Activated CD4-positive, alpha-beta memory T cell treated with anti-CD3 and anti-CD28 coated beads, Interleukin-2, amount 10 ng/mL, durations not matched to agents 7 days and 5 days (primary cell): ENCODE data around the gene MACROD1. TPM values are rescaled to one million over a fixed set of nuclear protein-coding genes. Genes with fewer than 3 reads are reported as not detected.
A peak's percentile ranks its signal among the peaks of the same experiment; 100 is the strongest.

Experiments
- CTCF ChIA-PET: fragments of 350-600 bp; sonication (Branson Sonifier 250); formaldehyde crosslinking; loops from one replicate; lab custom pipeline; 2021; ENCODE audit warnings: antibody characterized with exemption, inconsistent platforms; lab: Charles Lee
- POLR2A ChIA-PET: fragments of 350-600 bp; sonication (Branson Sonifier 250); formaldehyde crosslinking; loops from one replicate; lab custom pipeline; 2021; ENCODE audit warnings: antibody characterized with exemption; lab: Charles Lee
- DNase-seq: peaks from one replicate; pipeline ENCODE4 v3.0.0-alpha.2; 2020
- H3K27ac Mint-ChIP-seq: one replicate; pipeline ENCODE4 v1.8.0; 2021; ENCODE audit warnings: mild to moderate bottlenecking, mixed read lengths
- H3K27me3 Mint-ChIP-seq: one replicate; pipeline ENCODE4 v1.8.0; 2021; ENCODE audit warnings: mixed read lengths
- H3K36me3 Mint-ChIP-seq: one replicate; pipeline ENCODE4 v1.8.0; 2021; ENCODE audit warnings: low read depth, mixed read lengths
- H3K4me1 Mint-ChIP-seq: one replicate; pipeline ENCODE4 v1.8.0; 2021; ENCODE audit warnings: mixed read lengths
- H3K4me3 Mint-ChIP-seq: one replicate; pipeline ENCODE4 v1.8.0; 2021; ENCODE audit warnings: mild to moderate bottlenecking, mixed read lengths
- H3K9me3 Mint-ChIP-seq: one replicate; pipeline ENCODE4 v1.8.0; 2021; ENCODE audit warnings: mixed read lengths
- total RNA-seq, 2 experiments: library from RNA; stranded (reverse); gene quantifications; one replicate each; pipeline ENCODE4 v1.2.3, GENCODE V29; 2021

MACROD1 gene
- total RNA-seq, 2 experiments from 2014 or later = 8.8 to 9.1 TPM

- ChIA-PET POLR2A (interaction anchor here (0.7 to 2.4 kb wide), 7 partner anchors 11 to 205 kb away, joined by 3 to 11 read pairs (median 3); partner anchors contain the start of genes FERMT3 and OTUB1), CTCF (interaction anchor here (0.7 to 4.9 kb wide), 5 partner anchors 11 to 303 kb away, joined by 3 to 107 read pairs (median 7); partner anchors contain the start of gene CATSPERZ)
- peaks cover 11% of the 10 kb centered on the region for H3K4me1 Mint-ChIP-seq
- no peaks in the 10 kb centered on the region for H3K9me3 Mint-ChIP-seq
- peaks cover 9% of the 10 kb centered on the region for H3K27me3 Mint-ChIP-seq
- peaks cover 14% of the 10 kb centered on the region for H3K36me3 Mint-ChIP-seq
- DNase-seq = no peak
- no peak overlapping the region for H3K27ac Mint-ChIP-seq
- H3K4me3 Mint-ChIP-seq = no peak overlapping the region
Observed at GRCh38 chr11:64001484-64002420, 164.2 kb downstream of the MACROD1 start.

- Mint-ChIP-seq H3K4me3 (no peak overlapping the region), H3K27ac (no peak overlapping the region), H3K9me3 (no peaks in the 10 kb centered on the region), H3K4me1 (peaks cover 11% of the 10 kb centered on the region), H3K27me3 (peaks cover 2% of the 10 kb centered on the region), H3K36me3 (peaks cover 14% of the 10 kb centered on the region)
- DNase-seq = no peak
- ChIA-PET CTCF (interaction anchor here (0.7 to 4.9 kb wide), 24 partner anchors 10 to 591 kb away, joined by 3 to 107 read pairs (median 4); partner anchors contain the start of genes CATSPERZ, COX8A, RCOR2 and STIP1), POLR2A (interaction anchor here (0.7 to 2.4 kb wide), 10 partner anchors 10 to 316 kb away, joined by 3 to 11 read pairs (median 4); partner anchors contain the start of genes FERMT3, OTUB1 and TRMT112)
Observed at GRCh38 chr11:64000740-64001483, 165.0 kb downstream of the MACROD1 start.

DNA sequence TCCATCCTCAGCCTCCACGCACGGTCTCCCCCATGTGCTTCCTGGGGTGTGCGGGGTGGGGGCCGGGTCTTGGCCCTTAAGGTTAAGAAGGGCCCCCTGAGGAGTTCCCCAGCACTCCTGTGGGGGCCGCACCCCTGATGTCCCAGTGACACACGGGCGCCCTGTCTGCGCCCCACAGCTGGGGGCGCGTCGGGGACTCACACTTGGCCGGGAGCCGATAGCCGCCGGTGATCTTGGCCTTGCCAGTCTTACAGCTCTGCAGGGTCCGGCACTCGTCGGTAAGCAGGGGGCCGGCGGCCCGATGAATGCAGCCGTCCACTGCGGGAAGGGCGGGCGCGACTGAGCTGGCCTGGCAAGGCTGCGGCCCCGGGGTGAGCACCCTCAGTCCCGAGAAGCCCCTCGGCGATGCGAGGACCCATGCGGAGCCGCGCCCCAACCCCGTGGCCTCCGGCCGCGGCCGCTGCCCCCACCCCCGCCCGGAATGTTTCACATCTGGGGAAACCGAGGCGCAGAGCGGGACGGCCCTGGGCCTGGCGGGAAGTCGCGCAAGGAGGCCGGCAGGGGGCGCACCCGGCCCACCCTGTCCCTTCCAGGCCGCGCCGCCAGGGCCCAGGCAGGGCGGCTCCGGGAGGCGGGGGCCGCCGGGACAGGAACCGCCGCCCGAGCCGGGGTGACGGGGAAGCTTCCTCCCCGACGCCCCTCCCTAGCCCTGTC is 165.7 kb downstream of the MACROD1 start:
- H3K9me3 Mint-ChIP-seq = no peaks in the 10 kb centered on the region
- peaks cover 11% of the 10 kb centered on the region for H3K4me1 Mint-ChIP-seq
- peaks cover 2% of the 10 kb centered on the region for H3K27me3 Mint-ChIP-seq
- H3K4me3 Mint-ChIP-seq = no peak overlapping the region
- POLR2A ChIA-PET = interaction anchor here (0.7 to 2.4 kb wide), 11 partner anchors 9 to 317 kb away, joined by 3 to 11 read pairs (median 4); partner anchors contain the start of genes CATSPERZ, FERMT3, OTUB1 and TRMT112
- CTCF ChIA-PET = interaction anchor here (0.7 to 4.9 kb wide), 28 partner anchors 9 to 591 kb away, joined by 3 to 107 read pairs (median 4); partner anchors contain the start of genes CATSPERZ, COX8A, RCOR2 and STIP1
- DNase-seq = peak; percentile 79
- H3K27ac Mint-ChIP-seq = no peak overlapping the region
- H3K36me3 Mint-ChIP-seq = peaks cover 17% of the 10 kb centered on the region

DNA sequence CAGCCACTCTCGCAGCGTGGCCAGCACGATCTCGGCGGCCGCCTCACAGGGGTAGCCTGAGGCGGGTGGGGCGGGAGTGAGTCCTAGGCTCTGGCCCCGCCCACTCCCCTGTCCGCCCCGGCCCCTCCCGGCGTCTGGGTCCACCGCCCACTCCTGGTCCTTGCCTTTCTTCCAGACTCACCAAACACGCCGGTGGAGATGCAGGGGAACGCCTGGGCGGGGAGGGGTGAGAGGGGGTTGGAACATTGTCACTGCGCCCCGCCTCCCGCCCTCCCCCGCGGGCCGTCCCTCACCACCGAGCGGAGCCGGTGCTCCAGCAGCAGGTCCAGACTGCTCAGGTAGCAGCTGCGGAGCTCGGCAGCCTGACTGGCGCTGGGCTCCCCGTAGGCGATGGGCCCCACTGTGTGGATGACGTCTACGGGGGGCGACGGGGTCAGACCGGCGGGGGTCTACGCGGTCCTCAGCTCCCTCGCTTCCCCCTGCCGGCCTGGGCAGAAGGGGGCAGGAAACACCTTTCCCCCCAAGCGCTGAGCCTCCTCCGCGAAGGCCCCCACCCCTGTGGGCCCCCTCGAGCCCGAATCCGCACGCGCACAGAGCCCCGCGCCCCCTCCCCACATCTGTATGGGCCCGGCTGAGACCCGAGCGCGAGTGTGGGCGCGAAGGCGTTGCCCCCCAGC is 166.4 kb downstream of the MACROD1 start:
- Mint-ChIP-seq H3K36me3 (peaks cover 23% of the 10 kb centered on the region), H3K4me1 (peaks cover 11% of the 10 kb centered on the region), H3K4me3 (no peak overlapping the region)

GRCh38 chr11:63998558-63999348 is 167.2 kb downstream of the MACROD1 start:
- Mint-ChIP-seq H3K4me1 (peaks cover 11% of the 10 kb centered on the region), H3K4me3 (no peak overlapping the region), H3K27me3 (peaks cover 2% of the 10 kb centered on the region), H3K27ac (no peak overlapping the region), H3K36me3 (peaks cover 25% of the 10 kb centered on the region), H3K9me3 (no peaks in the 10 kb centered on the region)
- DNase-seq = no peak
- ChIA-PET POLR2A (interaction anchor here (0.9 to 2.0 kb wide), 4 partner anchors 8 to 186 kb away, joined by 3 to 6 read pairs (median 4); no protein-coding TSS in a partner anchor), CTCF (interaction anchor here (0.6 to 4.9 kb wide), 6 partner anchors 17 to 191 kb away, joined by 3 to 107 read pairs (median 4); no protein-coding TSS in a partner anchor)

More for the DNA sequence above, 166.4 kb downstream of the MACROD1 start:
- peak; percentile 42 for DNase-seq
- CTCF ChIA-PET = interaction anchor here (0.7 to 4.9 kb wide), 12 partner anchors 12 to 232 kb away, joined by 3 to 107 read pairs (median 4); partner anchors contain the start of gene COX8A
- peaks cover 2% of the 10 kb centered on the region for H3K27me3 Mint-ChIP-seq
- POLR2A ChIA-PET = interaction anchor here (0.9 to 2.4 kb wide), 6 partner anchors 8 to 301 kb away, joined by 3 to 11 read pairs (median 4); partner anchors contain the start of genes CATSPERZ and OTUB1
- no peak overlapping the region for H3K27ac Mint-ChIP-seq
- no peaks in the 10 kb centered on the region for H3K9me3 Mint-ChIP-seq

DNA sequence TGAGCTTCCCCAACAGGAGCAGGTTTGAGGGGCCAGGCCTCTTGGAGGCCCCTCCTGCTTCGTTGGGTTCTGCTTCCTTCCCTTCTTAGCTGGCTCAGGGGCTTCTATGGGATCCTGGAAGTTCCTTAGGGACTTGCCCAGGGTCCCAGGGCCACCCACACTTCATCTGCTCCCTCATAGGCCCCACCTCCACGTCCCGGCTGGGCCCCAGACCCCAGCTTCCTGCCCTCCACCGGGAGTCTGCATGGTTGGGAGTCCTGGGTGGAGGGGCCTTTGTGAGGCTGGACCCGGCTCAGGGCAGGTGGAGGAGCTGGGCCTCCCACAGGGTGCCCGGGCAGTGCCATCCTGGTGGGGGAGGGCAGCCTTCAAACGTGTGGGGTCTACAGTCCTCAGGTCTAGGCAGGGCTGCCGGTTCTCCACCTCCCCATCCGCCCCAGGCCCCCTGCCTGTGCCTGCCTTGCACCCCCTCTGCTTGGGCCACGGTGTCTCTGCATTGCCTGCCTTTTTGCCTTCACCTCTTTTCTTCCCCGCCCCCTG is 168.0 kb downstream of the MACROD1 start:
- peaks cover 2% of the 10 kb centered on the region for H3K27me3 Mint-ChIP-seq

DNA sequence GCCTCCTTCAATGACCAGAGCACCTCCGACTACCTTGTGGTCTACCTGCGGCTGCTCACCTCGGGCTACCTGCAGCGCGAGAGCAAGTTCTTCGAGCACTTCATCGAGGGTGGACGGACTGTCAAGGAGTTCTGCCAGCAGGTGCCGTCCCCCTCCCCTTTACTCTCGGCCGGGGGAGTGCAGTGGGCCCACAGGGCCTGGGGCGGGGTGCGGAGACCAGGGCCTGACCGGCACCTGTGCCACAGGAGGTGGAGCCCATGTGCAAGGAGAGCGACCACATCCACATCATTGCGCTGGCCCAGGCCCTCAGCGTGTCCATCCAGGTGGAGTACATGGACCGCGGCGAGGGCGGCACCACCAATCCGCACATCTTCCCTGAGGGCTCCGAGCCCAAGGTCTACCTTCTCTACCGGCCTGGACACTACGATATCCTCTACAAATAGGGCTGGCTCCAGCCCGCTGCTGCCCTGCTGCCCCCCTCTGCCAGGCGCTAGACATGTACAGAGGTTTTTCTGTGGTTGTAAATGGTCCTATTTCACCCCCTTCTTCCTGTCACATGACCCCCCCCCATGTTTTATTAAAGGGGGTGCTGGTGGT is 168.7 kb downstream of the MACROD1 start:
- Mint-ChIP-seq H3K27me3 (peaks cover 2% of the 10 kb centered on the region), H3K4me1 (peaks cover 17% of the 10 kb centered on the region), H3K4me3 (no peak overlapping the region), H3K27ac (no peak overlapping the region), H3K9me3 (no peaks in the 10 kb centered on the region), H3K36me3 (peaks cover 29% of the 10 kb centered on the region)
- DNase-seq = no peak
- POLR2A ChIA-PET = no interaction called here
- CTCF ChIA-PET = interaction anchor here (1.5 kb wide), 1 partner anchor 155 kb away, joined by 7 read pairs; no protein-coding TSS in a partner anchor

More for the DNA sequence above, 168.0 kb downstream of the MACROD1 start:
- H3K4me1 Mint-ChIP-seq = peaks cover 16% of the 10 kb centered on the region
- H3K4me3 Mint-ChIP-seq = no peak overlapping the region
- peaks cover 28% of the 10 kb centered on the region for H3K36me3 Mint-ChIP-seq
- CTCF ChIA-PET = interaction anchor here (1.5 kb wide), 1 partner anchor 154 kb away, joined by 7 read pairs; no protein-coding TSS in a partner anchor
- DNase-seq = no peak
- no peaks in the 10 kb centered on the region for H3K9me3 Mint-ChIP-seq
- H3K27ac Mint-ChIP-seq = no peak overlapping the region
- POLR2A ChIA-PET = interaction anchor here (1.1 kb wide), 1 partner anchor 12 kb away, joined by 5 read pairs; no protein-coding TSS in a partner anchor

DNA sequence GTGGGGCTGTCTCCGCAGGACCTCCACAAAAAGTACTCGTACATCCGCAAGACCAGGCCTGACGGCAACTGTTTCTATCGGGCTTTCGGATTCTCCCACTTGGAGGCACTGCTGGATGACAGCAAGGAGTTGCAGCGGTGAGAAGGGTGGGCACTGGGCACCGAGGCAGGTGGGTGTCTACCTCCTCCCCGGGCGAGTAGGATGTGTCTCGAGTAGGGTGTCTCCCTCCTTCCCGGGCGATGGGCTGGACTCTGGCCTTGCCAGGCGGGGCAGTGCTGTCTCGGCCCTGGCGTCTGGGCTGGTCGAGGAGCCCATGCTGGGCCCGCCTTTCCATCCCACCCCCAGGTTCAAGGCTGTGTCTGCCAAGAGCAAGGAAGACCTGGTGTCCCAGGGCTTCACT is 169.4 kb downstream of the MACROD1 start:
- ChIA-PET POLR2A (no interaction called here), CTCF (no interaction called here)
- H3K4me1 Mint-ChIP-seq = peaks cover 22% of the 10 kb centered on the region
- H3K27ac Mint-ChIP-seq = no peak overlapping the region
- H3K9me3 Mint-ChIP-seq = no peaks in the 10 kb centered on the region
- no peak overlapping the region for H3K4me3 Mint-ChIP-seq
- H3K36me3 Mint-ChIP-seq = peaks cover 35% of the 10 kb centered on the region
- DNase-seq = no peak
- peaks cover 2% of the 10 kb centered on the region for H3K27me3 Mint-ChIP-seq

GRCh38 chr11:63993993-63994392 is 171.9 kb downstream of the MACROD1 start:
- POLR2A ChIA-PET = no interaction called here
- peaks cover 52% of the 10 kb centered on the region for H3K36me3 Mint-ChIP-seq

DNA sequence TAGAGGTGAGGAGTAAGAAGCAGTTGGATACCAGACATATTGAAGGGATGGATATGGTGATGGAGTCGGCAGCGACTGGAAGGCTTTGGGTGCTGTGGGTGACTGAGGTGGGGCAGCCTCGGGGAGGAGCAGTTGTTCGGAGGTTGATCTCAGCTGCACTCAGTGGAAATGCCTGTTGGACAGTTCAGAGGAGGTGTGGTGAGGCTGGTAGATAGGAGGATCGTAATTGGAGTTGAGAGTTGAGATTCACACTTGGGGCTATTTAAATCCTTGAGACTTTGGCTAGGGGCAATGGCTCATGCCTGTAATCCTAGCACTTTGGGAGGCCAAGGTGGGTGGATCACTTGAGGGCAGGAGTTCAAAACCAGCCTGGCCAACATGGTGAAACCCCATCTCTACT is 172.8 kb downstream of the MACROD1 start:
- H3K9me3 Mint-ChIP-seq = no peaks in the 10 kb centered on the region
- ChIA-PET CTCF (no interaction called here), POLR2A (no interaction called here)
- peaks cover 28% of the 10 kb centered on the region for H3K4me1 Mint-ChIP-seq
- H3K27me3 Mint-ChIP-seq = no peaks in the 10 kb centered on the region
- H3K27ac Mint-ChIP-seq = no peak overlapping the region
- H3K4me3 Mint-ChIP-seq = no peak overlapping the region
- no peak for DNase-seq
- H3K36me3 Mint-ChIP-seq = peaks cover 55% of the 10 kb centered on the region

More at GRCh38 chr11:63993993-63994392, 171.9 kb downstream of the MACROD1 start:
- H3K4me3 Mint-ChIP-seq = no peak overlapping the region
- H3K4me1 Mint-ChIP-seq = peaks cover 24% of the 10 kb centered on the region
- DNase-seq = no peak
- CTCF ChIA-PET = no interaction called here
- no peak overlapping the region for H3K27ac Mint-ChIP-seq
- no peaks in the 10 kb centered on the region for H3K27me3 Mint-ChIP-seq
- no peaks in the 10 kb centered on the region for H3K9me3 Mint-ChIP-seq
